ENCODE results near the gene LPP. TPM values are rescaled to one million over a fixed set of nuclear protein-coding genes. Genes with fewer than 3 reads are reported as not detected.

The LPP gene
- total and polyA plus RNA-seq, 2 donors from 2014 or later = 6.7 to 233 TPM

- DNase-seq = no peak
- H3K27me3 ChIP-seq (ENCODE audit: control insufficient read depth, insufficient read depth, low read length) = no peaks in the 10 kb centered on the region
- no peak overlapping the region for H3K27ac ChIP-seq (ENCODE audit: low read depth in 2 of 2, low read length in 2 of 2)
- intact Hi-C loops (cut with DNase I) = no loop called here
- no peak overlapping the region for H3K9ac ChIP-seq (ENCODE audit: low read length in 3 of 3)
- H3K36me3 ChIP-seq (ENCODE audit: control insufficient read depth in 2 of 3, insufficient read depth in 3 of 3, low read length in 3 of 3) = no peaks in the 10 kb centered on the region
- no peak for TF ChIP-seq CTCF (IDR thresholded peaks at IDR 0.05; ENCODE audit: borderline replicate concordance, extremely low read depth, insufficient read depth)
- no peak overlapping the region for H3K4me3 ChIP-seq (ENCODE audit: low read length in 3 of 3)
- FAIRE-seq = no peak
- H3K9me3 ChIP-seq (ENCODE audit: control insufficient read depth in 2 of 3, insufficient read depth in 1 of 3, low read length in 3 of 3) = no peaks in the 10 kb centered on the region
- peaks cover 0 to 1% (median 0%) of the 10 kb centered on the region in 3 donors for H3K4me1 ChIP-seq (ENCODE audit: control insufficient read depth in 2 of 3, insufficient read depth in 2 of 3, low read depth in 1 of 3, low read length in 3 of 3)
Observed at GRCh38 chr3:188496390-188496789, 342.4 kb downstream of the LPP start.

GRCh38 chr3:188497021-188497420 is 343.1 kb downstream of the LPP start:
- no peaks in the 10 kb centered on the region for H3K4me1 ChIP-seq (ENCODE audit: control insufficient read depth in 2 of 3, insufficient read depth in 2 of 3, low read depth in 1 of 3, low read length in 3 of 3)
- no peak for TF ChIP-seq CTCF (IDR thresholded peaks at IDR 0.05; ENCODE audit: borderline replicate concordance, extremely low read depth, insufficient read depth)
- no peak overlapping the region for H3K27ac ChIP-seq (ENCODE audit: low read depth in 2 of 2, low read length in 2 of 2)
- no peaks in the 10 kb centered on the region for H3K27me3 ChIP-seq (ENCODE audit: control insufficient read depth, insufficient read depth, low read length)
- H3K36me3 ChIP-seq (ENCODE audit: control insufficient read depth in 2 of 3, insufficient read depth in 3 of 3, low read length in 3 of 3) = no peaks in the 10 kb centered on the region
- H3K4me3 ChIP-seq (ENCODE audit: low read length in 3 of 3) = no peak overlapping the region
- H3K9me3 ChIP-seq (ENCODE audit: control insufficient read depth in 2 of 3, insufficient read depth in 1 of 3, low read length in 3 of 3) = no peaks in the 10 kb centered on the region
- FAIRE-seq (no peak), DNase-seq (no peak)
- H3K9ac ChIP-seq (ENCODE audit: low read length in 3 of 3) = no peak overlapping the region
- intact Hi-C loops (cut with DNase I) = no loop called here

GRCh38 chr3:188503647-188504046 is 349.7 kb downstream of the LPP start:
- H3K36me3 ChIP-seq (ENCODE audit: control insufficient read depth in 2 of 3, insufficient read depth in 3 of 3, low read length in 3 of 3) = no peaks in the 10 kb centered on the region
- no peak for DNase-seq
- peaks cover 0 to 9% (median 0%) of the 10 kb centered on the region in 3 donors for H3K9me3 ChIP-seq (ENCODE audit: control insufficient read depth in 2 of 3, insufficient read depth in 1 of 3, low read length in 3 of 3)
- H3K27ac ChIP-seq (ENCODE audit: low read depth in 2 of 2, low read length in 2 of 2) = no peak overlapping the region
- H3K4me3 ChIP-seq (ENCODE audit: low read length in 3 of 3) = no peak overlapping the region
- no peak for FAIRE-seq
- H3K27me3 ChIP-seq (ENCODE audit: control insufficient read depth, insufficient read depth, low read length) = no peaks in the 10 kb centered on the region
- no peak overlapping the region for H3K9ac ChIP-seq (ENCODE audit: low read length in 3 of 3)
- intact Hi-C loops (cut with DNase I) = no loop called here
- no peak for TF ChIP-seq CTCF (IDR thresholded peaks at IDR 0.05; ENCODE audit: borderline replicate concordance, extremely low read depth, insufficient read depth)
- H3K4me1 ChIP-seq (ENCODE audit: control insufficient read depth in 2 of 3, insufficient read depth in 2 of 3, low read depth in 1 of 3, low read length in 3 of 3) = no peaks in the 10 kb centered on the region

- intact Hi-C loops (cut with DNase I) = no loop called here
- no peaks in the 10 kb centered on the region for H3K27me3 ChIP-seq (ENCODE audit: control insufficient read depth, insufficient read depth, low read length)
- H3K9me3 ChIP-seq (ENCODE audit: control insufficient read depth in 2 of 3, insufficient read depth in 1 of 3, low read length in 3 of 3) = peaks cover 0 to 9% (median 0%) of the 10 kb centered on the region in 3 donors
- no peaks in the 10 kb centered on the region for H3K36me3 ChIP-seq (ENCODE audit: control insufficient read depth in 2 of 3, insufficient read depth in 3 of 3, low read length in 3 of 3)
- no peak for DNase-seq
- no peaks in the 10 kb centered on the region for H3K4me1 ChIP-seq (ENCODE audit: control insufficient read depth in 2 of 3, insufficient read depth in 2 of 3, low read depth in 1 of 3, low read length in 3 of 3)
- no peak for FAIRE-seq
- no peak for TF ChIP-seq CTCF (IDR thresholded peaks at IDR 0.05; ENCODE audit: borderline replicate concordance, extremely low read depth, insufficient read depth)
- no peak overlapping the region for H3K27ac ChIP-seq (ENCODE audit: low read depth in 2 of 2, low read length in 2 of 2)
- no peak overlapping the region for H3K4me3 ChIP-seq (ENCODE audit: low read length in 3 of 3)
- H3K9ac ChIP-seq (ENCODE audit: low read length in 3 of 3) = no peak overlapping the region
Observed at GRCh38 chr3:188505151-188505550, 351.2 kb downstream of the LPP start.

Data from kidney (tissue), 14 donors.